Smooth muscle cell (in vitro differentiated cells): Measurements from ENCODE around the gene SLC16A8. TPM values are rescaled to one million over a fixed set of nuclear protein-coding genes. Genes with fewer than 3 reads are reported as not detected.

Experiments
- DNase-seq: peaks from one replicate; lab custom pipeline; 2025; ENCODE audit not compliant: unreplicated experiment; lab: John Stamatoyannopoulos, UW
- H2AFZ ChIP-seq: fragments of 200-600 bp; sonication (generic); 2 replicates; pipeline ENCODE4 v1.6.0; 2016; ENCODE audit warnings: antibody characterized with exemption, low read depth, mild to moderate bottlenecking
- H3F3A ChIP-seq: fragments of 200-600 bp; sonication (generic); 2 replicates; pipeline ENCODE4 v1.6.0; 2017; ENCODE audit warnings: antibody characterized with exemption, low read depth
- H3K27ac ChIP-seq: fragments of 200-600 bp; sonication (generic); 2 replicates; pipeline ENCODE4 v1.5.1; 2016; ENCODE audit warnings: low read depth, mild to moderate bottlenecking
- H3K27me3 ChIP-seq: fragments of 200-600 bp; sonication (generic); 2 replicates; pipeline ENCODE4 v1.6.1; 2016; ENCODE audit warnings: low read depth, mild to moderate bottlenecking
- H3K36me3 ChIP-seq: fragments of 200-600 bp; sonication (generic); 2 replicates; pipeline ENCODE4 v1.5.1; 2016; ENCODE audit warnings: low read depth
- H3K4me1 ChIP-seq: fragments of 200-600 bp; sonication (generic); 2 replicates; pipeline ENCODE4 v1.5.1; 2016; ENCODE audit warnings: low read depth
- H3K4me2 ChIP-seq: fragments of 200-600 bp; sonication (generic); 2 replicates; pipeline ENCODE4 v1.6.0; 2016; ENCODE audit warnings: mild to moderate bottlenecking
- H3K4me3 ChIP-seq: fragments of 200-600 bp; sonication (generic); 2 replicates; pipeline ENCODE4 v1.5.1; 2016; ENCODE audit warnings: mild to moderate bottlenecking
- H3K79me2 ChIP-seq: fragments of 200-600 bp; sonication (generic); 2 replicates; pipeline ENCODE4 v1.6.0; 2016; ENCODE audit warnings: low read depth, mild to moderate bottlenecking
- H3K9ac ChIP-seq: fragments of 200-600 bp; sonication (generic); 2 replicates; pipeline ENCODE4 v1.6.0; 2016; ENCODE audit warnings: low read depth
- H3K9me3 ChIP-seq: fragments of 200-600 bp; sonication (generic); replicated peaks from 2 replicates; pipeline ENCODE4 v1.5.1; 2016; ENCODE audit warnings: low read depth
- H4K20me1 ChIP-seq: fragments of 200-600 bp; sonication (generic); 2 replicates; pipeline ENCODE4 v1.6.0; 2016; ENCODE audit warnings: low read depth
- CTCF ChIP-seq: fragments of 200-600 bp; sonication (generic); IDR thresholded peaks from 2 replicates; pipeline ENCODE4 v1.5.1; 2017; ENCODE audit warnings: borderline replicate concordance, mild to moderate bottlenecking, antibody characterized with exemption; ENCODE audit not compliant: insufficient read depth, poor library complexity, severe bottlenecking
- WGBS: methylation state at CpG from one replicate; pipeline ENCODE4 v1.1.7; 2016; ENCODE audit warnings: low lambda C conversion rate; 5-methylcytosine and 5-hydroxymethylcytosine counted together
- polyA plus RNA-seq: library from polyadenylated mRNA; unstranded; fragments of >200 nt; fragmentation: Nextera tagmentation; extraction: Ambion mirVana; gene quantifications from 2 replicates; pipeline ENCODE4 v1.2.1, GENCODE V29; 2016
- total RNA-seq: library from RNA; depleted of rRNA; stranded (reverse); fragments of >200 nt; gene quantifications from 2 replicates; pipeline ENCODE4 v1.2.3, GENCODE V29; 2014

Gene SLC16A8
- total and polyA plus RNA-seq, 2 experiments from 2014 or later, result 0.93 TPM; not detected in 1

DNA sequence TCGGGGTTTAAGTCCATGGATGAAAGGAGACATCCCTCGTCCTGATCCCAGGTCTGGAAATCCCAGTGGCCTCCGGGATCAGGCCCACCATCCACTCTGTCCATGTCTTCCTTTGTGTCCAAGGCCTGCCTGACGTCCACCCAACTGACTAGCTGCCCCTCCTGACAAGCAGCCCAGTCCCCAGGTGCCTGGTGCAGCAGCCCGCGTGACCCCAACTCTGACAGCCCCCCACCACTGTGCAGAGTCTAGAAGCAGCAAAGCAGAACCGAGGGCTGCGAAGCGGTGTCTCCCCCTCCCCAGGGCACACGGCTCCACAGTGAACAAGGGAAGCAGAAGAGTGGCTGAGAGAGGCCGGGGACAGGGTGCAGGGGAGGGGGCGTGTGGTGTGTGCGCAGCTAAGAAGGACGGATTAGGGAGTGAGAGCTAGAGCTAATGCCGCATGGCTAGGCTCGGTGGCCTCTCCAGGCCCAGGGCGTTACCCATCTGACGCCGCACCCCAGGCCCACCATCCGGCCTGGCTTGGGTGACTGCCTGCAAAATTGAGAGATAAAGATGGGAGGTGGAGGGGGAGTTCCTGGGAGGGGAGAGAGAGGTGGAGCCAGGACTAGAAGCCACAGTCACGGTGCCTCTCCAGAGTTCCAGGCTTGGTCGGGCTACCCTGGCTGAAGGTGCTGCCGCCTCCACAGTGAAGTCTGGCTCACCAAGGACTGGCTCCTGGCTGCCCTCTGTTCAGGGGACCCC is 43.1 kb upstream of the SLC16A8 start:
- Histone ChIP-seq H3K79me2 (no peaks in the 10 kb centered on the region), H3K27me3 (no peaks in the 10 kb centered on the region), H3K4me2 (no peak overlapping the region), H3K36me3 (no peaks in the 10 kb centered on the region), H3K9me3 (no peaks in the 10 kb centered on the region), H2AFZ (no peak overlapping the region), H3F3A (no peaks in the 10 kb centered on the region), H3K27ac (no peak overlapping the region), H3K9ac (no peak overlapping the region), H3K4me1 (no peaks in the 10 kb centered on the region), H4K20me1 (no peaks in the 10 kb centered on the region), H3K4me3 (no peak overlapping the region)
- WGBS, result 85% methylated on average over 20 of the region's 23 CpGs
- no peak for DNase-seq
- TF ChIP-seq CTCF, result no peak

DNA sequence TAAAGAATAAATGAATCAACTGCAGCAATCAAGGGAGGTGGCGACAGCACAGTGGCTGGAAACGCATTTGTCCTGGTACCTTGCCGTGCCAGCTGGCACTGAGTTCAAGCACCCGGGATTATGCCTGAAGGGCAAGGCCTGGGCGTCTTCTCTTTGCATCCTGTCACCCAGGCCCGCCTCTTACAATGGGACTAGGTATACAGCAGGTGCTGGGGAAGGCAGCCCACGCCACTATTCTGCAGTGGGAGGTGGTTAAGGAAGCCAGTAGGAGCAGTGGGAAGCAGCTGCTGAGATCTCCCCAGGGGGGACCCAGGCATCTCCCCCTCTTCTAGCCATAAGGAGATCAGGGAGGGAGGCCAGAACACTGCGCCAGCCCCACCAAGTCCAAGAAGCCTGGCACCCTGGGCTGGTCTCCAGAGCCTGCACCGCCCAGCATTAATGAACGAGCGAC is 41.8 kb upstream of the SLC16A8 start:
- no peak for TF ChIP-seq CTCF
- no peak for DNase-seq
- WGBS, result 92% methylated on average over 11 of the region's 11 CpGs
- H3K9me3 ChIP-seq, result no peaks in the 10 kb centered on the region
- no peaks in the 10 kb centered on the region for H3K27me3 ChIP-seq
- H3K27ac ChIP-seq, result no peak overlapping the region
- H3K79me2 ChIP-seq, result no peaks in the 10 kb centered on the region
- H3K4me3 ChIP-seq, result no peak overlapping the region
- no peaks in the 10 kb centered on the region for H3K4me1 ChIP-seq
- no peak overlapping the region for H3K9ac ChIP-seq
- H3K36me3 ChIP-seq, result no peaks in the 10 kb centered on the region
- H4K20me1 ChIP-seq, result no peaks in the 10 kb centered on the region
- H3F3A ChIP-seq, result no peaks in the 10 kb centered on the region
- no peak overlapping the region for H3K4me2 ChIP-seq
- H2AFZ ChIP-seq, result no peak overlapping the region

DNA sequence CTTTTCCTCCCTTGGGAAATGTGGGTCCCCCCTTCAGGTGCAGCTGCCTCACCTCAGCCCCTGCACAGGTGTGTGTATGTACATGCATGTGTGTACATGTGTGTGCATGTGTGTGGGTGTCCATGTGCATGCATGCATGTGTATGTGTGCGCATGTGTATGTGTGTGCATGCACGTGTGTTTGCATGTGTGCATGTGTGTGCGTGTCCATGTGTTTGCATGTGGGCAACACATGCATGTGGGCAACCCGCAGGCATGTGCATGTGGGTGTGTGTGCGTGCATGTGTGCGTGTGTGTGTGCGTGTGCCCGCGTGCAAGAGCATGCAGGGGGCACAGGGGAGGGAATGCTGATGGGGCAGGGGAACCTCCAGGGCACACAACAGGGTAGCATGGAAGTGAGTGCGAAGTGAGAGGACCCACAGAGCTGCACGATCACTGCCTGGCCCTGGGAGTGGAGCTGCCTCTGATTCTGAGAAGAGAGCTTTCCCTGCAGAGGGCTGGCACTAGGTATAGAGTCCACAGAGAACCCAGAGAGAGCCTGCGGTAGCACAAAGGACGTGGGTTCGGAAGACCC is 41.1 kb upstream of the SLC16A8 start:
- H3K27ac ChIP-seq, result no peak overlapping the region
- no peak overlapping the region for H3K4me2 ChIP-seq
- no peak overlapping the region for H2AFZ ChIP-seq
- TF ChIP-seq CTCF, result no peak
- no peaks in the 10 kb centered on the region for H3K4me1 ChIP-seq
- no peak for DNase-seq
- no peaks in the 10 kb centered on the region for H3K79me2 ChIP-seq
- no peaks in the 10 kb centered on the region for H4K20me1 ChIP-seq
- no peaks in the 10 kb centered on the region for H3F3A ChIP-seq
- no peaks in the 10 kb centered on the region for H3K36me3 ChIP-seq
- H3K4me3 ChIP-seq, result no peak overlapping the region
- no peaks in the 10 kb centered on the region for H3K27me3 ChIP-seq
- 93% methylated on average over 14 of the region's 14 CpGs for WGBS
- H3K9ac ChIP-seq, result no peak overlapping the region
- H3K9me3 ChIP-seq, result no peaks in the 10 kb centered on the region
